ENCODE results near the gene DNAJC22. TPM values are rescaled to one million over a fixed set of nuclear protein-coding genes. Genes with fewer than 3 reads are reported as not detected.

Gene DNAJC22
- total RNA-seq (1 to 10 TPM; 1.5 to 1.7 TPM), polyA plus RNA-seq (under 1 TPM; 0.24 to 0.28 TPM)
- long read RNA-seq, donor 1 = 0 reads
- long read RNA-seq, donor 2 = 0 reads
- long read RNA-seq, donor 3 = 0 reads
- long read RNA-seq, donor 4 = 0 reads
- long read RNA-seq, donor 5 = 0 reads

GRCh38 chr12:49346659-49347310 is at the start of gene DNAJC22:
TSS of gene DNAJC22 (plus strand) at chr12:49346888. CDS start at chr12:49348873, 1,985 bp downstream.
- Histone ChIP-seq H3K27ac (ENCODE audit: low read depth in 1 of 2, low read length in 1 of 2) (no peak within 1 kb of the TSS), H3K9me3 (ENCODE audit: control insufficient read depth in 4 of 4, insufficient read depth in 3 of 4, low read length in 3 of 4) (no peaks in the 10 kb centered on the region), H3K9ac (ENCODE audit: insufficient read depth in 1 of 2, low read length in 2 of 2) (no peak within 1 kb of the TSS), H3K36me3 (ENCODE audit: control insufficient read depth in 4 of 4, insufficient read depth in 4 of 4, low read length in 4 of 4) (no peaks in the 10 kb centered on the region), H3K4me3 (no peak within 1 kb of the TSS), H3K27me3 (ENCODE audit: control insufficient read depth in 3 of 3, insufficient read depth in 3 of 3, low read length in 2 of 3) (peaks cover 3 to 51% (median 39%) of the 10 kb centered on the region in 3 donors), H3K4me1 (ENCODE audit: control insufficient read depth in 5 of 5, insufficient read depth in 5 of 5, low read length in 5 of 5) (peaks cover 4 to 58% (median 16%) of the 10 kb centered on the region in 5 donors)
- ATAC-seq (ENCODE audit: insufficient read depth, low FRiP score) (no peak), DNase-seq (peak in 1 of 3 donors; percentile 27)
- 1 to 3% methylated on average over 42 to 47 of the region's 47 CpGs for WGBS, 2 donors
- TF ChIP-seq CTCF (IDR thresholded peaks at IDR 0.05; ENCODE audit: control extremely low read depth, extremely low read depth) = no peak

GRCh38 chr12:49297695-49298060 is 49.0 kb upstream of the DNAJC22 start:
- Histone ChIP-seq H3K27me3 (ENCODE audit: control insufficient read depth in 3 of 3, insufficient read depth in 3 of 3, low read length in 2 of 3) (peaks cover 0 to 57% (median 47%) of the 10 kb centered on the region in 3 donors), H3K27ac (ENCODE audit: low read depth in 1 of 2, low read length in 1 of 2) (no peak overlapping the region), H3K9me3 (ENCODE audit: control insufficient read depth in 4 of 4, insufficient read depth in 3 of 4, low read length in 3 of 4) (no peaks in the 10 kb centered on the region), H3K36me3 (ENCODE audit: control insufficient read depth in 4 of 4, insufficient read depth in 4 of 4, low read length in 4 of 4) (no peaks in the 10 kb centered on the region), H3K4me1 (ENCODE audit: control insufficient read depth in 5 of 5, insufficient read depth in 5 of 5, low read length in 5 of 5) (peaks cover 0 to 20% (median 16%) of the 10 kb centered on the region in 5 donors), H3K4me3 (no peak overlapping the region), H3K9ac (ENCODE audit: insufficient read depth in 1 of 2, low read length in 2 of 2) (no peak overlapping the region)
- WGBS, 2 donors = 23 to 31% methylated on average over 8 of the region's 8 CpGs
- DNase-seq (no peak), ATAC-seq (ENCODE audit: insufficient read depth, low FRiP score) (no peak)
- TF ChIP-seq CTCF (IDR thresholded peaks at IDR 0.05; ENCODE audit: control extremely low read depth, extremely low read depth) = no peak

GRCh38 chr12:49298160-49298559 is 48.5 kb upstream of the DNAJC22 start:
- ATAC-seq (ENCODE audit: insufficient read depth, low FRiP score) = no peak

More at GRCh38 chr12:49298160-49298559, 48.5 kb upstream of the DNAJC22 start:
- no peak for TF ChIP-seq CTCF (IDR thresholded peaks at IDR 0.05; ENCODE audit: control extremely low read depth, extremely low read depth)
- Histone ChIP-seq H3K4me1 (ENCODE audit: control insufficient read depth in 5 of 5, insufficient read depth in 5 of 5, low read length in 5 of 5) (peaks cover 0 to 16% (median 14%) of the 10 kb centered on the region in 5 donors), H3K27me3 (ENCODE audit: control insufficient read depth in 3 of 3, insufficient read depth in 3 of 3, low read length in 2 of 3) (peaks cover 0 to 54% (median 47%) of the 10 kb centered on the region in 3 donors), H3K27ac (ENCODE audit: low read depth in 1 of 2, low read length in 1 of 2) (no peak overlapping the region), H3K9ac (ENCODE audit: insufficient read depth in 1 of 2, low read length in 2 of 2) (no peak overlapping the region), H3K4me3 (no peak overlapping the region), H3K36me3 (ENCODE audit: control insufficient read depth in 4 of 4, insufficient read depth in 4 of 4, low read length in 4 of 4) (no peaks in the 10 kb centered on the region), H3K9me3 (ENCODE audit: control insufficient read depth in 4 of 4, insufficient read depth in 3 of 4, low read length in 3 of 4) (no peaks in the 10 kb centered on the region)
- 41 to 50% methylated on average over 6 of the region's 6 CpGs for WGBS, 2 donors
- DNase-seq = no peak
